Measurements from ENCODE around the gene MRPL12.
"Not testable (repeated sequence)": the region's sequence is repeated elsewhere in the genome, so short reads cannot be mapped to it uniquely, and the experiment has no call there.

Gene MRPL12

DNA sequence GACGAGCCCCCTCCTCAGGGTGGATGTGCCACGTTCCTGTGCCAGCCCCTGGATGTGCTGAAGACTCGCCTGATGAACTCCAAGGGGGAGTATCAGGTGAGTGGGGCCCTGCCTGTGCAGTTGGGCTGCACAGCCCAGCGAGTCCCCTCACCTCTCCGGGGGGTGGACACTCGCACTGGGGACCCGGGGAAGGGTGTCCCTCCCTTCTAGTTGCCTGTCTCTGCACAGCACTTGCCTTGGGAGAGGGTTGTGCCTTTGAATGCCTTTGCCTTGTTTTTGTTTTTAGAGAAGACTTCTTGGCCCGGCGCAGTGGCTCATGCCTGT lies 14.6 kb downstream of the MRPL12 start:
- DNase-seq: no peak

DNA sequence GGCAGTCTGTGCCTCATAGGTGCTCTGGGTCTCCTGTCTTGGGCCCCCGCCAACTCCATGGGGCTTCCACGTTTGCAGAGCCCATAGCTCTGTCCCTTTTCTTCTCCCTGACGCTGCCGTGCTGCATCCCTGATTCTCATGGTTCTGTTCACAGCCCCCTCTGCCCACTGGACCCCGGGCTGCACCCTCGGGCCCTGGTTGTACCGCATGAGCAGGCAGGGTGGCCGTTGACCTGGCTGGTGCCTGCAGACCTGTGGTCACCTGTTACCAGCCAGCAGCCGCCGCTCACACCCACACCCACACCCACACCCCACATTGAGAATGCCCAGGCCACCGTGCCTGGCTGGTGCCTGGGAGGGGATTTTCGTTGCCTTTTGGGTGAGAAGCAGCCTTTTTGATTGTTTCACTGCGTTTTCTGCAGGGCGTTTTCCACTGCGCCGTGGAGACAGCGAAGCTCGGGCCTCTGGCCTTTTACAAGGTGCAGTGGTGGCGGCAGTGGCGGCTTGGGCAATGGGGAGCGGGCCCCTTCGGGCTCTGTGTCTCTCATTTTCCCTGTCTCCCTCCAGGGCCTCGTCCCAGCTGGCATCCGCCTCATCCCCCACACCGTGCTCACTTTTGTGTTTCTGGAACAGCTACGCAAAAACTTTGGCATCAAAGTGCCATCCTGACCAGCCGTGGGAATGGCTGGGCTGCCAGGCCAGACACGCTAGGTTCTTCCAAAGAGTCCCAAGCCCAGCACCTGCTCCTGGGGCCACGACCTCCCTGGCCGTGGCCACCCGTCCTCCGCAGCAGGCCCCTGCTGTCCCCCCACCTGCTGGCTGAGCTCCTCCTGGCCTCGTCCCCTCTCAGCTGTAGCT lies 16.5 kb downstream of the MRPL12 start:
- no peak for DNase-seq

GRCh38 chr17:81720267-81721071 lies 17.3 kb downstream of the MRPL12 start:
- DNase-seq: no peak

GRCh38 chr17:81722184-81723120 lies 19.3 kb downstream of the MRPL12 start:
- DNase-seq: peak; percentile 69

DNA sequence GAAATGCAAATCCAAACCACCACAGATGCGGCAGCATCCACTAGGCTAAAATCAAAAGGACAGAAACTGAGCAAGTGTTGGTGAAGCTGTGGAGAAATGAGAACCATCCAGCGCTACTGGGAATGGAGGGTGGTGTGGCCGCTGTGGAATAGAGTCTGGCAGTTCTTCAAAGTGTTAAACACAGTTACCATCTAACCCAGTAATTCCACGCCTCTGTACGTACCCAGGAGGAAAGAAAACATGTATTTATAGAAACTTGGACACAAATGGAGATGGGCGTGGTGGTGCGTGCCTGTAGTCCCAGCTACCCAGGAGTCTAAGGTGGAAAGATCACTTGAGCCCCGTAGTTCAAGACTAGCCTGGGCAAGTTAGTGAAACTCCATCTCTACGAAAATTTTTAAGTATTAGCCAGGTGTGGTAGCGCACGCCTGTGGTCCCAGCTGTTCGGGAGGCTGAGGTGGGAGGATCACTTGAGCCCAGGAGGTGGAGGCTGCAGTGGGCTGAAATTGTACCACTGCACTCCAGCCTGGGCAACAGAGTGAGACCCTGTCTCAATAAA lies 20.6 kb downstream of the MRPL12 start:
- no peak for DNase-seq

DNA sequence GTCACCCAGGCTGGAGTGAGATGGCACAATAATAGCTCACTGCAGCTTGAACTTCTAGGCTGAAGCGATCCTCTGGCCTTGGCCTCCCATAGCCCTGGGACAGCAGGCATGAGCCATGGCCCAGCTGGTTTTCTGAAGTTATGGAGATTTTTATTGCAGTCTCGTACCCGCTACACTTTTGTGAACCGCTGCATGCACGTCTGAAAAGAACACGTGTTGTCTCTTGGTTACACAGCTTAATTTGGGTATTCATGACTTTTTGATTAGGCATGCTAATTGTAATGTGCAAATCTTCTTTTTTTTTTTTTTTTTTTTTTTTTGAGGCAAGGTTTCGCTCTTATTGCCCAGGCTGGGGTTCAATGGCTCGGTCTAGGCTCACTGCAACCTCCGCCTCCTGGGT lies 22.3 kb downstream of the MRPL12 start:
- DNase-seq: no peak

DNA sequence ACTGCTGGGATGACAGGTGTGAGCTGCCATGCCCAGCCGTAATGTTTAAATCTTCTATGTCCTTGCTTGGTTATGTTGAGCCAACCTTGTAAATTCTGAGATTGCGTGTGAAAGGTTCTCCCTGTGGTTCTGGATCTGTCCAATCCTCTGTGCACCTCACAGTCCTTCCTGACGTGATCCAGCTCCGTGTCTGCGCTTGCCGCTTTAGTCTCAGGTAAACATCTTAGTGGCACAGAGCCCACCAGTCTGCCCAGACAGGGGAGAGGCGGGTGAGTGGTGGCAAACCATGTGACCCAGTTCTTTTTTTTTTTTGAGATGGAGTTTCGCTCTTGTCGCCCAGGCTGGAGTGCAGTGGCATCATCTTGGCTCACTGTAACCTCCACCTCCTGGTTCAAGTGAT lies 22.8 kb downstream of the MRPL12 start:
- no peak for DNase-seq

DNA sequence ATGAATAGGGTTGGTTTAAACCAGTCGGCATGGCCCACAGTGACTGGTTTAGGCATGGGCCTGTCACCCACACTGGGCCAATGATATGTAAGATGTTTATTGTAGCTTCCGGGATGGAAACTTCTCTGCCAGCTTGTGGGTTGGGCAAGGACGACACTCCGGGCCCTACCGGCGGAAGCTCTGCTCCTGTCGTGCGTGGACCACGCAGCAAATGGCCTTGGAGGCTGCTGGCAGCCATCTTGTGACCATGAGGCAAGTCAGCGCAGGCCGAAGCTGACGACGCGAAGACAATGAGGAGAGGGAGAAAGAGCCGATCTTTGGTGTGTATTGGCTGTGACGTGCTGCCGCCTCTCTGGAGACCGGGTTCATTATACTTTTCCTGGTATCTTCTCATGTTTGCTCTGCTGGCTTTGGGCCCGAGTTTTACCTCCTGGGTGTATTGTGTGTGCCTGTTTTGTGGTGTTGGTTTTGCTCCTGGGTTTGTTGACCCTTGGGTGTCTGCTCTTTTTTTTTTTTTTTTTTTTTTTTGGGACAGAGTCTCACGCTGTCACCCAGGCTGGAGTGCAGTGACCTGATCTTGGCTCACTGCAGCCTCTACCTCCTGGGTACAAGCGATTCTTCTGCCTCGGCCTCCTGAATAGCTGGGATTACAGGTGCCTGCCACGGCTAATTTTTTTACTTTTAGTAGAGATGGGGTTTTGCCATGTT lies 24.3 kb downstream of the MRPL12 start:
- DNase-seq: no peak

DNA sequence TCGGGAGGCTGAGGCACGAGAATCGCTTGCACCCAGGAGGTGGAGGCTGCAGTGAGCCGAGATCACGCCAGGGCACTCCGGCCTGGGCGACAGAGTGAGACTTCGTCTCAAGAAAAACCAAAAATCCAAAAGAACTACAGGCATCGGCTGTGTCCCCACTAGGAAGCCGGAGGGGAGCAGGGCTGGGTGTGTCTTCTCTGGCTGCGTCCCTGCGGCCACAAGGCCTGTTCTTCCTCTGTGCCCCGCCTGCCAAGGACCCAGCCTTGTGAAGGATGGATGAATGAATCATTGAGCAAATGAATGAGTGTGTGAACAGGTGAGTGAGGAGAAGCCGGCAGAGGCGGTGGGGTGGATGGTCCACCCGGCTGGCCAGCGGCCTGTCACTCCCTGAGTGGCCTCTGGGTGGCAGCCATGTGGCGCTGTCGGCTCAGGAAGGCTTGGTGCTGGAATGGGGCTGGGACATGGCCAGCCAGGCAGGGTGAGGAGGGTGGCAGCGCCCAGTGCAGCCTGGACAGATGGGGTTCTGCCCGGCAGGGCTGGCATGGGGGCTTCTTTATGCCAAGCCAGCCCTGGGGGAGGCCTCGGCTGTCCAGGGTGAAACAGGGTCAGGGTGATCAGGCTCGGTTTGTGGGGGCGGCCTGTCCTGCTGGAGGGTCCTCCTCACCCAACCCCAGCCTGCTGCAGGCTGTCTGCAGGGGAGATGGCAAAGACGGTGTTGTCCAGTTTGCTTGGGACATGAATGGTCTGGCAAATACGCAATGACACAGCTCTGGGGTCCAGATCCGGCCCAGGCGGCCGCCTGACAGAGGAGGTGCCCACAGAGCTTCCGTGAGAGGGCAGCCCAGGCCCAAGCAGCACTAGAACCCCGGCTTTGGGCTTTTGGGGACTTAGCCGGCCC lies 30.6 kb downstream of the MRPL12 start:
- DNase-seq: peak; percentile 91

DNA sequence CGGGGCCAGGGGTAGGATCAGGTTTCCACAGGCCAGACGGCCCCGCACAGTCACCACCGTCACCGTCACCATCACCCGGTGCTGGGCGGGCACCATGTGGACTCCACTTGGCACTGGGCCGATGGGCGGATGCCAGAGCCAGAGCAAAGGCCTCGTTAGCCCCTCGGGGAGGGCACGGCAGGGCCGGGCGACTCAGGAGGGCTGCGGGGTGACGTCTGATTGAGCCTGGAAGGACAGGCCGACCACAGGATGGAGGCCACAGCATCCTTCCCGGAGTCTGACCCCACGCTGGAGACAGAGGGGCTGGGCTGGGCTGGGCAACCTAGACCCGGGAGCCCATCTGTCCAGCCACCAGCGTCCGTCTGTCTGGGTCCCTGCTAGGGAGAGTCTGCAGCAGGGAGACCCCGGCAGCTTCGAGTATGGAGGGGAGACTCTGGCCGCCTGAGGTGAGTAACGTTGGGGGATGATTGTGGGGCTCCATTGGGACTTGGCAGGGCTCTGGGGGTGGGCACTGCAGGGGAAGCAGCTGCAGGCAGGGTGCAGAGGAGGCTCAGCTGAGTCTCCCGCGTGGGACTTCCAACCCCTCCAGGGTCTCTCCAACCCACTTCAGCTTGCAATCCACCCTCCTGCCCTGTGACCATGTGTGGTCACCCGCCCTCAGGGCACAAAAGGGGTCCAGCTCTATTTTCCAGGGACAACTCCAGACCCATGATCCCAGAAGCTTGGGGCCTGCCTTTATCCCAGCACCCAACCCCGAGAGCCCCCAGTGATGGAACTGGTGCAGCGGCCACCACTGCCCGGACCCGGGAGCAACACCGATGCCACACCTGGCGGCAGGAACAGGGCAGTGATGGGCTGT lies 31.5 kb downstream of the MRPL12 start:
- no peak for DNase-seq

DNA sequence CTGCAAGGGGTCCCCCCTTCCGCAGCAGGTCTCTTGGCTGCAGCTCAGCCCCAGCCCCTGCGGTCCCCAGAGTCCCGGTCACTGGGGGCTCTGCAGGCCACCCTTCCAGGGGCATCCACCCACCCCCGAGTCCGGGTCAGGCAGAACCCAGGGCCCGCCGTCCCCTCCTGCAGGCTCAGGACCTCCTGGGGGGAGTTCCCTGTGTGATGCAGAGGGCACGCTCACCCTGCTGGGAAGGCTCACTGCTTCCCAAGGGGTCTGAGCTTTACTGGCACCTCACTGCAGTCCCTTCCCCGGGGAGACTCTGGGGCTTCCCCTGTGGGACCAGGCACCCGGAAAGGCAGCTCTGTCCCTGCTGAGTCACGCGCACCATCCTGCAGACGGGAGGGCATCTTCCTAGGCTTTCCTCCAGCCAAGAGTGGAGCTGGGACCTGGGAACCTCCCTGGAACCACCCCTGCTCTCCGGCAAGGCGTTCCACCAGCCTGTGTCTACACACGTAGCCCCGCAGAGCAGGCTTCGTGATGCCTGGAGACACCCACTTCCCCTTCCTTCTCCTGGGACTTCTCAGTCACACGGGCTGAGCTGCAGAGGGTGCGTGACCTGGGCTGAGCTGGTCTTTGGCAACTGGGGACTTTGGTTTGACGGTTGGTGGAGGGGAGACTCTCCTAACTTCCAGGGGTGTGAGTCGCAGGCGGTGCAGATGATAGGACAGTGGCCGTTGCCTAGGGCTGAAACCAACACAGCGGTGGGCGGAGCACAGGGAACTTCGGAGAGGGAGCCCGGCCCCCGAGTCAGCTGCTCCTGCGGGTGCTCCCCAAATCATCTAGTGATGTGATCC lies 32.3 kb downstream of the MRPL12 start:
- DNase-seq: peak; percentile 97

DNA sequence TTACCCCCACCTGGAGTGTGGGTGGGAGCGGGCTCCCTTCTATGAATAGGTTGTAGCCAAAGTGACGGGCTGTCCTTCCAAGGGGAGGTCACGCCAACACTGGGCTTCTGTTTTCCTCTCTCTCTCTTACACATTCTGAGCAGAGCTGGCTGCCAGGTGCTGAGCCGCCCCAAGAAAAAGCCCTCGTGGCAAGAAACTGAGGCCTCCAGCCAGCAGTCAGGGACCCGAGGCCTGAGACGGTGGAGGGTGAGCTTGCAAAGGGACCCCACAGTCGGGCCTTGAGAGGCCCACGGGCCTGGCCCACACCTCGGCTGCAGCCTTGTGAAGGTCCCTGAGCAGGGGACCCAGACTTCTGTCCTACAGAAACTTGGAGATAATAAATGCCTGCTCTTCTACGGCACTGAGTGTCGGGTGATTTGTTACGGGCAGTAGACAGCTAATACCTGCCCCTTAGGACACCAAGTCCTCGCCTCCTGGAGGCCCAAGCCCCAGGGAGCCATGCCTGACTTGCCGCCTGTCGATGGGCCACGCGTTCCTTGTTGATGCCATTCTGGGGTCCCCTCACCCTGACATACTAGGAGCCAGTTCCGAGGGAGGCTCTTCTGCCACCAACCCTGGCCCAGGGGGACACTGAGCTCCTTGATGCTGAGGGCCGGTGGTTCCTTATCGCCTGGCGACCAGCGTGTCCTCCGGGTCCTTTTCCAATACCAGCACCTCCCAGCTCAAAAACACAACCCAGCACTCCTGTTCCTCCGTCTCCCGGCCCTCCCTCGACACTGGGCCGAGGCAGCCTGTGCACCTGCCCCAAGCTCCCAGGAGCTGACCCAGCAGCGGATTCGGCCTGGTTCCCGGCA lies 35.0 kb downstream of the MRPL12 start:
- no peak for DNase-seq

- no peak for DNase-seq
Observed at GRCh38 chr17:81738801-81739393, 35.7 kb downstream of the MRPL12 start.

- DNase-seq: not testable (repeated sequence)
Observed at GRCh38 chr17:81739593-81739992, 36.4 kb downstream of the MRPL12 start.

DNA sequence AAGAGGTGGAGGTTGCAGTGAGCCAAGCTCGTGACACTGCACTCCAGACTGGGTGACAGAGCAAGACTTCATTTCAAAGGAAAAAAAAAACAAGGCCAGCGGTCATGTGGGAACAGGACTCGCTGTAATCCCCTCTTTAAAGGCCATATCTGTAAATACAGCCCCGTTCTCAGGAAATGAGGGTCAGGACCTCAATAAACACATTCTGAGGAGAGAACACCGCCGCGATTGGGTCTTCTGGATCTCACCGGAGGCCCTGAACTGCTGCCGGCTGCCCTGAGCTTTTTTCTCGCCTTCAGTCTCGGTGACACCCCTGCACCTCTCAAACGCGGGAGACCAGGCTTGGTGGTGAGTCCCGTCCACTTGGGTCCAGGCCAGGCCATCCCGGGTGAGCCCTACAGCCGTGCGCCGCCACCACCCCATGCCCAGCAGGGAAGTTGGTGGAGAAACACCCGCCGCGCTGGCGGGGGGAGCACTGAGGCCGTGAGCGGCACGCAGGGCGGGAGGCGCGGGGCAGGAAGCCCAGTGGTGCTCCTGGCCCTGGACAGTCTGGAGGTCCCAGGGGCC lies 37.3 kb downstream of the MRPL12 start:
- DNase-seq: peak; percentile 57

GRCh38 chr17:81741049-81741593 lies 38.0 kb downstream of the MRPL12 start:
- DNase-seq: no peak

Data from hematopoietic multipotent progenitor cell treated with erythropoietin and hydrocortisone succinate and interleukin-3 and kit ligand, for 6 days (in vitro differentiated cells).